ENCODE results near the gene MGAT4C.

DNA sequence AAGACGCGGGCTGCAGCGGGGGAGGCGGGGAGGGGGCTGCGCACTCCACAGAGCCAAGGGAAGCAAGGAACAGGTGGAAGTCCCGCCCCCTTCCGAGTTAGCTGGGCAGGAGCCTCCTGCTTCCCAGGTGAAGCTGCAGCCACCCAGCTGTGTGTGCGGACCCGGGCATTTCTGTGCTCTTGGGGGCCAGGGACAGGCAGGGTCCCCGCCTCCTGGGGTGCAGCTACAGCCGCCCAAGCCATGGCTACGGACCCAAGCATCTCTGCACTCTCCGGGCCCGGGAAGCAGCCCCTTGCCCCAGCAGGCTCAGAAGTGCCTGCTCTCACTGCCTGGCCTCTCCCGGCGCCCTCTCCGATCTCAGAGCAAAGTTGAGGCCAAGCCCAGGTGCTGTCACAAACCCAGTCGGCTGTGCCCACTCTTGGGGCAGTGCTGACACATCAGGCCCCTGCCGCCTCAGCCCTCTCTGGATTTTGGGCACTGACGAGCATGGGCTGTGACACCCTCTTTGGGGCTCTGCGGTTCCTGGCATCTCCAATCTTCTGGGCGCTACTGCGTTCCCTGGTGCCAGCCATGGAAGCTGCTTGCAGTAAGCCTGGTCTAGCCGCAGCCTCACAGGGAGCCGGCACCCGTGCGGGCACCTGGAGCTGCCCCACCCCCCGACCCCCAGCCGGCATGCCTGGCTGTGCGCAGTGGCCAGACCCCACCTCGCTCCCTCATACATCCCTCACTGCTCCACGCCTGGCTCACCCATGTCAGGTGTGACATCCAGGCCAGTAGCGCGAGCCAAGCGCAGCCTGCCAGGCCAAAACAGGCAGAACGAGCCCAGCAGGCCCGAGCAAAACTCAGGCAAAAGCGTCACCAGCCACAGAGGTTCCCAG lies 8.5 kb upstream of the MGAT4C start:
- TF ChIP-seq, protein P1, sequence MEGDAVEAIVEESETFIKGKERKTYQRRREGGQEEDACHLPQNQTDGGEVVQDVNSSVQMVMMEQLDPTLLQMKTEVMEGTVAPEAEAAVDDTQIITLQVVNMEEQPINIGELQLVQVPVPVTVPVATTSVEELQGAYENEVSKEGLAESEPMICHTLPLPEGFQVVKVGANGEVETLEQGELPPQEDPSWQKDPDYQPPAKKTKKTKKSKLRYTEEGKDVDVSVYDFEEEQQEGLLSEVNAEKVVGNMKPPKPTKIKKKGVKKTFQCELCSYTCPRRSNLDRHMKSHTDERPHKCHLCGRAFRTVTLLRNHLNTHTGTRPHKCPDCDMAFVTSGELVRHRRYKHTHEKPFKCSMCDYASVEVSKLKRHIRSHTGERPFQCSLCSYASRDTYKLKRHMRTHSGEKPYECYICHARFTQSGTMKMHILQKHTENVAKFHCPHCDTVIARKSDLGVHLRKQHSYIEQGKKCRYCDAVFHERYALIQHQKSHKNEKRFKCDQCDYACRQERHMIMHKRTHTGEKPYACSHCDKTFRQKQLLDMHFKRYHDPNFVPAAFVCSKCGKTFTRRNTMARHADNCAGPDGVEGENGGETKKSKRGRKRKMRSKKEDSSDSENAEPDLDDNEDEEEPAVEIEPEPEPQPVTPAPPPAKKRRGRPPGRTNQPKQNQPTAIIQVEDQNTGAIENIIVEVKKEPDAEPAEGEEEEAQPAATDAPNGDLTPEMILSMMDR (IDR thresholded peaks at IDR 0.05): no peak
- TF ChIP-seq POLR2A (IDR thresholded peaks at IDR 0.05) (no peak), EP300 (IDR thresholded peaks at IDR 0.05) (no peak)

Data from tibial nerve (tissue), 4 donors.